Measurements from ENCODE around the gene MTOR.

MTOR gene

GRCh38 chr1:11134251-11134897, 128.0 kb downstream of the MTOR start:
- Histone ChIP-seq H3K4me1 (ENCODE audit: control insufficient read depth, insufficient read depth, low read length) (no peaks in the 10 kb centered on the region), H3K36me3 (ENCODE audit: control insufficient read depth in 2 of 2, insufficient read depth in 2 of 2, low read length in 2 of 2) (peaks cover 44 to 57% of the 10 kb centered on the region in 2 donors), H3K27ac (ENCODE audit: low read length) (no peak overlapping the region), H3K9me3 (ENCODE audit: control insufficient read depth in 2 of 2, low read length in 2 of 2) (no peaks in the 10 kb centered on the region), H3K4me3 (ENCODE audit: low read length in 2 of 2) (no peak overlapping the region), H3K9ac (ENCODE audit: low read length in 2 of 2) (no peak overlapping the region), H3K27me3 (ENCODE audit: control insufficient read depth in 1 of 2, insufficient read depth in 2 of 2, low read length in 2 of 2) (no peaks in the 10 kb centered on the region)

GRCh38 chr1:11132563-11133293, 129.6 kb downstream of the MTOR start:
- Histone ChIP-seq H3K9ac (ENCODE audit: low read length in 2 of 2) (no peak overlapping the region), H3K27ac (ENCODE audit: low read length) (no peak overlapping the region), H3K27me3 (ENCODE audit: control insufficient read depth in 1 of 2, insufficient read depth in 2 of 2, low read length in 2 of 2) (no peaks in the 10 kb centered on the region), H3K4me1 (ENCODE audit: control insufficient read depth, insufficient read depth, low read length) (no peaks in the 10 kb centered on the region), H3K4me3 (ENCODE audit: low read length in 2 of 2) (no peak overlapping the region), H3K9me3 (ENCODE audit: control insufficient read depth in 2 of 2, low read length in 2 of 2) (no peaks in the 10 kb centered on the region), H3K36me3 (ENCODE audit: control insufficient read depth in 2 of 2, insufficient read depth in 2 of 2, low read length in 2 of 2) (peaks cover 54 to 57% of the 10 kb centered on the region in 2 donors)

- H3K36me3 ChIP-seq (ENCODE audit: control insufficient read depth in 2 of 2, insufficient read depth in 2 of 2, low read length in 2 of 2) = peaks cover 58 to 61% of the 10 kb centered on the region in 2 donors
- H3K4me3 ChIP-seq (ENCODE audit: low read length in 2 of 2) = no peak overlapping the region
- no peak overlapping the region for H3K27ac ChIP-seq (ENCODE audit: low read length)
- H3K9me3 ChIP-seq (ENCODE audit: control insufficient read depth in 2 of 2, low read length in 2 of 2) = no peaks in the 10 kb centered on the region
- H3K27me3 ChIP-seq (ENCODE audit: control insufficient read depth in 1 of 2, insufficient read depth in 2 of 2, low read length in 2 of 2) = no peaks in the 10 kb centered on the region
- no peak overlapping the region for H3K9ac ChIP-seq (ENCODE audit: low read length in 2 of 2)
- no peaks in the 10 kb centered on the region for H3K4me1 ChIP-seq (ENCODE audit: control insufficient read depth, insufficient read depth, low read length)
These were observed 130.5 kb downstream of the MTOR start for GRCh38 chr1:11131816-11132215.

GRCh38 chr1:11130406-11130805, 131.9 kb downstream of the MTOR start:
- Histone ChIP-seq H3K36me3 (ENCODE audit: control insufficient read depth in 2 of 2, insufficient read depth in 2 of 2, low read length in 2 of 2) (peaks cover 67 to 71% of the 10 kb centered on the region in 2 donors), H3K9me3 (ENCODE audit: control insufficient read depth in 2 of 2, low read length in 2 of 2) (no peaks in the 10 kb centered on the region), H3K27ac (ENCODE audit: low read length) (no peak overlapping the region), H3K9ac (ENCODE audit: low read length in 2 of 2) (no peak overlapping the region), H3K27me3 (ENCODE audit: control insufficient read depth in 1 of 2, insufficient read depth in 2 of 2, low read length in 2 of 2) (no peaks in the 10 kb centered on the region), H3K4me3 (ENCODE audit: low read length in 2 of 2) (no peak overlapping the region), H3K4me1 (ENCODE audit: control insufficient read depth, insufficient read depth, low read length) (no peaks in the 10 kb centered on the region)

GRCh38 chr1:11129649-11130390, 132.5 kb downstream of the MTOR start:
- Histone ChIP-seq H3K4me1 (ENCODE audit: control insufficient read depth, insufficient read depth, low read length) (no peaks in the 10 kb centered on the region), H3K36me3 (ENCODE audit: control insufficient read depth in 2 of 2, insufficient read depth in 2 of 2, low read length in 2 of 2) (peaks cover 70 to 75% of the 10 kb centered on the region in 2 donors), H3K9me3 (ENCODE audit: control insufficient read depth in 2 of 2, low read length in 2 of 2) (no peaks in the 10 kb centered on the region), H3K27me3 (ENCODE audit: control insufficient read depth in 1 of 2, insufficient read depth in 2 of 2, low read length in 2 of 2) (no peaks in the 10 kb centered on the region), H3K4me3 (ENCODE audit: low read length in 2 of 2) (no peak overlapping the region), H3K27ac (ENCODE audit: low read length) (no peak overlapping the region), H3K9ac (ENCODE audit: low read length in 2 of 2) (no peak overlapping the region)

- Histone ChIP-seq H3K9ac (ENCODE audit: low read length in 2 of 2) (no peak overlapping the region), H3K27ac (ENCODE audit: low read length) (no peak overlapping the region), H3K36me3 (ENCODE audit: control insufficient read depth in 2 of 2, insufficient read depth in 2 of 2, low read length in 2 of 2) (peaks cover 73 to 74% of the 10 kb centered on the region in 2 donors), H3K27me3 (ENCODE audit: control insufficient read depth in 1 of 2, insufficient read depth in 2 of 2, low read length in 2 of 2) (no peaks in the 10 kb centered on the region), H3K4me1 (ENCODE audit: control insufficient read depth, insufficient read depth, low read length) (no peaks in the 10 kb centered on the region), H3K4me3 (ENCODE audit: low read length in 2 of 2) (no peak overlapping the region), H3K9me3 (ENCODE audit: control insufficient read depth in 2 of 2, low read length in 2 of 2) (no peaks in the 10 kb centered on the region)
These were observed 135.8 kb downstream of the MTOR start for GRCh38 chr1:11126569-11126968.

GRCh38 chr1:11125931-11126330, 136.4 kb downstream of the MTOR start:
- H3K27me3 ChIP-seq (ENCODE audit: control insufficient read depth in 1 of 2, insufficient read depth in 2 of 2, low read length in 2 of 2) = no peaks in the 10 kb centered on the region
- H3K4me3 ChIP-seq (ENCODE audit: low read length in 2 of 2) = no peak overlapping the region
- H3K27ac ChIP-seq (ENCODE audit: low read length) = no peak overlapping the region
- no peaks in the 10 kb centered on the region for H3K9me3 ChIP-seq (ENCODE audit: control insufficient read depth in 2 of 2, low read length in 2 of 2)
- no peak overlapping the region for H3K9ac ChIP-seq (ENCODE audit: low read length in 2 of 2)
- H3K36me3 ChIP-seq (ENCODE audit: control insufficient read depth in 2 of 2, insufficient read depth in 2 of 2, low read length in 2 of 2) = peaks cover 73 to 74% of the 10 kb centered on the region in 2 donors
- no peaks in the 10 kb centered on the region for H3K4me1 ChIP-seq (ENCODE audit: control insufficient read depth, insufficient read depth, low read length)

GRCh38 chr1:11124965-11125364, 137.4 kb downstream of the MTOR start:
- Histone ChIP-seq H3K4me1 (ENCODE audit: control insufficient read depth, insufficient read depth, low read length) (no peaks in the 10 kb centered on the region), H3K9me3 (ENCODE audit: control insufficient read depth in 2 of 2, low read length in 2 of 2) (no peaks in the 10 kb centered on the region), H3K36me3 (ENCODE audit: control insufficient read depth in 2 of 2, insufficient read depth in 2 of 2, low read length in 2 of 2) (peaks cover 64% of the 10 kb centered on the region in 2 donors), H3K27me3 (ENCODE audit: control insufficient read depth in 1 of 2, insufficient read depth in 2 of 2, low read length in 2 of 2) (no peaks in the 10 kb centered on the region), H3K9ac (ENCODE audit: low read length in 2 of 2) (no peak overlapping the region), H3K4me3 (ENCODE audit: low read length in 2 of 2) (no peak overlapping the region), H3K27ac (ENCODE audit: low read length) (no peak overlapping the region)

GRCh38 chr1:11116318-11116717, 146.0 kb downstream of the MTOR start:
- Histone ChIP-seq H3K36me3 (ENCODE audit: control insufficient read depth in 2 of 2, insufficient read depth in 2 of 2, low read length in 2 of 2) (peaks cover 46 to 49% of the 10 kb centered on the region in 2 donors), H3K9me3 (ENCODE audit: control insufficient read depth in 2 of 2, low read length in 2 of 2) (no peaks in the 10 kb centered on the region), H3K4me1 (ENCODE audit: control insufficient read depth, insufficient read depth, low read length) (no peaks in the 10 kb centered on the region), H3K27ac (ENCODE audit: low read length) (no peak overlapping the region), H3K4me3 (ENCODE audit: low read length in 2 of 2) (no peak overlapping the region), H3K27me3 (ENCODE audit: control insufficient read depth in 1 of 2, insufficient read depth in 2 of 2, low read length in 2 of 2) (no peaks in the 10 kb centered on the region), H3K9ac (ENCODE audit: low read length in 2 of 2) (no peak overlapping the region)

- Histone ChIP-seq H3K9me3 (ENCODE audit: control insufficient read depth in 2 of 2, low read length in 2 of 2) (no peaks in the 10 kb centered on the region), H3K9ac (ENCODE audit: low read length in 2 of 2) (no peak overlapping the region), H3K4me1 (ENCODE audit: control insufficient read depth, insufficient read depth, low read length) (no peaks in the 10 kb centered on the region), H3K36me3 (ENCODE audit: control insufficient read depth in 2 of 2, insufficient read depth in 2 of 2, low read length in 2 of 2) (peaks cover 42 to 46% of the 10 kb centered on the region in 2 donors), H3K4me3 (ENCODE audit: low read length in 2 of 2) (no peak overlapping the region), H3K27ac (ENCODE audit: low read length) (no peak overlapping the region), H3K27me3 (ENCODE audit: control insufficient read depth in 1 of 2, insufficient read depth in 2 of 2, low read length in 2 of 2) (no peaks in the 10 kb centered on the region)
These were observed 147.4 kb downstream of the MTOR start for GRCh38 chr1:11114966-11115365.

Data from stomach smooth muscle (tissue), 2 donors.